ENCODE results near the gene GADD45B.

GADD45B gene

DNA sequence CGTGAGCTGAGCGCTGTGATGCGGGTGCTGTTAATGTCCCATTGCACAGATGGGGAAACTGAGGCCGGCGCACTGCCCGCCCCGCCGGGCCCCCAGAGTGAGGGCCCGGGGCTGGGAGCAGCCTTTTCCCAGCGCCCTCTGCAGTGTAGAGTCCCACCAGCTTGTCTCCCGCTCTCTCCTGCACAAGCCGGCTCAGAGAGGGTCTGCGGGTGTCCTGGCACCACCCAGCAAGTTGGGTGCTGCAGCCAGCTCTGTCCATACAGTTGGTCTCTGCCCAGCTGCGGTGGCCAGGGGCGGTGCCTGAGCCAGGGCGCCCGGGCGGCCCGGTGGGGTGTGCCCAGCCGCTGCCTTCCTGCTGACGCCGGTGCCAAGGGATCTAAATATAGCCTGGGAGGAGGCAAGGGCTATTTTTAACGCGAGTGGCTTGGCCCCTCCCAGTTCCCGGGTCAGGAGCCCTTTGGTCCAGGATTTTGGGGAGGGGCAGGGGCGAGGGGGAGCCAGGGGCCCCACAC lies 19.3 kb downstream of the GADD45B start:
- TF ChIP-seq MYC (IDR thresholded peaks at IDR 0.05; ENCODE audit: low read depth, low read length) = no peak
- TF ChIP-seq, protein P1, sequence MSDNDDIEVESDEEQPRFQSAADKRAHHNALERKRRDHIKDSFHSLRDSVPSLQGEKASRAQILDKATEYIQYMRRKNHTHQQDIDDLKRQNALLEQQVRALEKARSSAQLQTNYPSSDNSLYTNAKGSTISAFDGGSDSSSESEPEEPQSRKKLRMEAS (IDR thresholded peaks at IDR 0.05; ENCODE audit: low read depth, low read length) = no peak
- no peak for TF ChIP-seq POLR2A (IDR thresholded peaks at IDR 0.05; ENCODE audit: extremely low read depth, insufficient read length)
- TF ChIP-seq, protein P2, sequence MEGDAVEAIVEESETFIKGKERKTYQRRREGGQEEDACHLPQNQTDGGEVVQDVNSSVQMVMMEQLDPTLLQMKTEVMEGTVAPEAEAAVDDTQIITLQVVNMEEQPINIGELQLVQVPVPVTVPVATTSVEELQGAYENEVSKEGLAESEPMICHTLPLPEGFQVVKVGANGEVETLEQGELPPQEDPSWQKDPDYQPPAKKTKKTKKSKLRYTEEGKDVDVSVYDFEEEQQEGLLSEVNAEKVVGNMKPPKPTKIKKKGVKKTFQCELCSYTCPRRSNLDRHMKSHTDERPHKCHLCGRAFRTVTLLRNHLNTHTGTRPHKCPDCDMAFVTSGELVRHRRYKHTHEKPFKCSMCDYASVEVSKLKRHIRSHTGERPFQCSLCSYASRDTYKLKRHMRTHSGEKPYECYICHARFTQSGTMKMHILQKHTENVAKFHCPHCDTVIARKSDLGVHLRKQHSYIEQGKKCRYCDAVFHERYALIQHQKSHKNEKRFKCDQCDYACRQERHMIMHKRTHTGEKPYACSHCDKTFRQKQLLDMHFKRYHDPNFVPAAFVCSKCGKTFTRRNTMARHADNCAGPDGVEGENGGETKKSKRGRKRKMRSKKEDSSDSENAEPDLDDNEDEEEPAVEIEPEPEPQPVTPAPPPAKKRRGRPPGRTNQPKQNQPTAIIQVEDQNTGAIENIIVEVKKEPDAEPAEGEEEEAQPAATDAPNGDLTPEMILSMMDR (IDR thresholded peaks at IDR 0.05; ENCODE audit: low read depth, low read length) = no peak
- H3K4me3 ChIP-seq (ENCODE audit: low read depth, low read length) = no peak overlapping the region
- no peak for DNase-seq (ENCODE audit: low read depth)

DNA sequence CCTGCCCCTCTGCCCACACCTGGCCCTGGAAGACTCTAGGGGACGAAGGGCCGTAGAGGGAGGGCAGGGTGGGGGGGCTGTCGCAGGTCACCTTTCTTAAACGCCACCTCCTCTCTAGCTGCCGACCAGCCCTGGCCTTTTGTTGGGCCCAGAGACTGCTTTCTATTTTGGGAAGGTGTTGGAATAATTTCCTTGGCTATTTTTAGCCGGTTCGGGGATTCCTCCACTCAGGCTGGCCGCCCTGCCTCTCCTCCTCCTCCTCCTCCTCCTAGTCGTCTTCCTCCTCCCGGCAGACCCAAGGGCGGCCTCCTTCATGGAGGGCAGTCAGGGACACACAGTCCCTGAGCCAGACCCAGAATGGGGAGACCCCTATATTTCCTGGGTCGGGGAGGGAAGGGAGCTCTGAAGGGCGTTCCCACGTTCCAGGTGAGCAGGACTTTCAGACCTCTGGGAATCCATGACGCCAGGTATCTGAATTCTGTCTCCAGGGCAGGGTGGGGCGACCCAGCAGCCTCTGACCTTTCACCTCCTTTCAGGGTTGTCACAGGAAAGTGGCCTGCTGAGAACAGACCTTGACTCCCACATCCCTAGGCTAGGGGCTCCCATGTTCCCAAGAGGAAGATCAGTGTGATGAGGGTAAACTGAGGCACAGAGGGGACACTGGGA lies 19.9 kb downstream of the GADD45B start:
- no peak for DNase-seq (ENCODE audit: low read depth)
- no peak overlapping the region for H3K4me3 ChIP-seq (ENCODE audit: low read depth, low read length)
- TF ChIP-seq, protein P2 (IDR thresholded peaks at IDR 0.05; ENCODE audit: low read depth, low read length) = no peak
- TF ChIP-seq POLR2A (IDR thresholded peaks at IDR 0.05; ENCODE audit: extremely low read depth, insufficient read length) = no peak
- no peak for TF ChIP-seq MYC (IDR thresholded peaks at IDR 0.05; ENCODE audit: low read depth, low read length)
- TF ChIP-seq, protein P1 (IDR thresholded peaks at IDR 0.05; ENCODE audit: low read depth, low read length) = no peak

DNA sequence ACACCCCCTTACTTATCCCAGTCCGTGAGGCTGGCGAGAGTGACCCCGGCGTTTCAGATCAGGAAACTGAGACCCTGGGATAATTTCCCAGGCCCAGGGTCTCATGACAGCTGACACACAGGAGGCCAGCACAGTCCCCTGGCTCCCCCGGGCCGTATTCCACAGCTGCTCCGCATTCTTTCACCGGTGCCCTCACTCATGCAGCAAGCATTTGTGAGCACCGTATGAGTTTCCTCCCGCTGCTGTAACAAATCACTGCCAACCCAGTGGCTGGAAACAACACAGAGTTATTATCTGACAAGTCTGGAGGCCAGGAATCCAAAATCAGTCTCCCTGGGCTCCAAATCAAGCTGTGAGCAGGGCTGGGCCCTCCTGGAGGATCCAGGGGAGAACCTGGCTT lies 21.3 kb downstream of the GADD45B start:
- TF ChIP-seq MYC (IDR thresholded peaks at IDR 0.05; ENCODE audit: low read depth, low read length) (no peak), POLR2A (IDR thresholded peaks at IDR 0.05; ENCODE audit: extremely low read depth, insufficient read length) (no peak)
- TF ChIP-seq, protein P1 (IDR thresholded peaks at IDR 0.05; ENCODE audit: low read depth, low read length) = no peak
- TF ChIP-seq, protein P2 (IDR thresholded peaks at IDR 0.05; ENCODE audit: low read depth, low read length) = no peak
- DNase-seq (ENCODE audit: low read depth) = no peak
- no peak overlapping the region for H3K4me3 ChIP-seq (ENCODE audit: low read depth, low read length)

DNA sequence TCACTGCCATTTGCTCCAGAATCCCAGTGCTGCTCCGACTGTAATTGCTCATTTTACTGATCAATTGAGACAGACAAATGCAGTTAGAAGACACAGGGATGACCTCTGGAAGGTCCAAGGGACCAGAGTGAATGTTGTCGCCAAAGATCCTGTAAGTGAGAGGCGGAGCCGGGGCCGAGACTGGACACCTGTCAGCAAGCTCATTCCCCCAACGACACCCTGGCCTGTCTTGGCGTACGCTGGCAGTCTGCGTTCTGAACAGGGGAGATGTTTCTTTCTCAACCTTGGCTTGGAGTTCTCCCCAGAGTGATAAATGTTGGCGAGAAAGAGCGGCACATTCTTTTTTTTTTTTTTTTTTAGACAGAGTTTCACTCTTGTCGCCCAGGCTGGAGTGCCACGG lies 24.2 kb downstream of the GADD45B start:
- TF ChIP-seq, protein P1 (IDR thresholded peaks at IDR 0.05; ENCODE audit: low read depth, low read length) = no peak
- no peak for TF ChIP-seq POLR2A (IDR thresholded peaks at IDR 0.05; ENCODE audit: extremely low read depth, insufficient read length)
- TF ChIP-seq, protein P2 (IDR thresholded peaks at IDR 0.05; ENCODE audit: low read depth, low read length) = no peak
- TF ChIP-seq MYC (IDR thresholded peaks at IDR 0.05; ENCODE audit: low read depth, low read length) = no peak
- no peak for DNase-seq (ENCODE audit: low read depth)
- no peak overlapping the region for H3K4me3 ChIP-seq (ENCODE audit: low read depth, low read length)

DNA sequence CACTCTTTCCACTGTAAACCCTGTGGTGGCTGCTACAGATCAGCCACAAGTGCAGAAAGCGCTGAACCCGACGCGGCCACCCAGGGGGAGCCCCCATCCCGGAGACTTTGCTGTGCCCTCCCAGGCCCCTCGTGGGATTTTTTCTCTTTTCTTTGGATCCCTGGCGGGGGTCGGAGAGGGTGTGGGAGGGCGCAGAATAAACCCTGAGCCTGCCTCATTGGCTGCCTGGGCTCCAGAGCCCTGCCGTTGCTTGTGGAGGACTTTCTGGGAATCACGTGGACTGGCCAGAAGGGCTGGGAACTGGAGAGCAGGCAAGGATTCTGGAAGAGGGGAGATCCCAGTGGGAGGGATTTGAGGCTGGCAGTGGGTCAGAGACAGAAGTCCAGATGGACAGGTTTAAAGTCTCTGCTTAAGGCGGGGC lies 24.9 kb downstream of the GADD45B start:
- no peak for DNase-seq (ENCODE audit: low read depth)
- TF ChIP-seq, protein P2 (IDR thresholded peaks at IDR 0.05; ENCODE audit: low read depth, low read length) = no peak
- TF ChIP-seq, protein P1 (IDR thresholded peaks at IDR 0.05; ENCODE audit: low read depth, low read length) = no peak
- no peak overlapping the region for H3K4me3 ChIP-seq (ENCODE audit: low read depth, low read length)
